Epithelial cell of esophagus (primary cell): ENCODE results near the gene B4GALNT3.

Experiments used
- DNase-seq: peaks from one replicate; pipeline ENCODE4 v3.0.0; 2010; ENCODE audit warnings: low read depth
- H3K4me3 ChIP-seq: 2 replicates; pipeline ENCODE4 v1.5.1; 2011; ENCODE audit warnings: mild to moderate bottlenecking, low read length, control low read depth
- CTCF ChIP-seq: IDR thresholded peaks from 2 replicates; pipeline ENCODE4 v1.5.1; 2011; ENCODE audit warnings: low read depth, mild to moderate bottlenecking, low read length, control low read depth, inconsistent platforms; ENCODE audit not compliant: insufficient read depth; ENCODE audit errors: missing control alignments

B4GALNT3 gene

GRCh38 chr12:480831-481816 is 21.4 kb downstream of the B4GALNT3 start:
- DNase-seq: no peak
- no peak for TF ChIP-seq CTCF
- no peak overlapping the region for H3K4me3 ChIP-seq

GRCh38 chr12:482061-482460 is 22.3 kb downstream of the B4GALNT3 start:
- DNase-seq: no peak
- TF ChIP-seq CTCF: no peak
- H3K4me3 ChIP-seq: no peak overlapping the region

- no peak for DNase-seq
- no peak for TF ChIP-seq CTCF
These were observed 24.4 kb downstream of the B4GALNT3 start for GRCh38 chr12:484096-484495.

GRCh38 chr12:490260-490659 is 30.5 kb downstream of the B4GALNT3 start:
- no peak for TF ChIP-seq CTCF
- DNase-seq: no peak
- no peak overlapping the region for H3K4me3 ChIP-seq

More at GRCh38 chr12:484096-484495, 24.4 kb downstream of the B4GALNT3 start:
- no peak overlapping the region for H3K4me3 ChIP-seq

GRCh38 chr12:495466-495865 is 35.7 kb downstream of the B4GALNT3 start:
- no peak for TF ChIP-seq CTCF

GRCh38 chr12:496736-497135 is 37.0 kb downstream of the B4GALNT3 start:
- DNase-seq: no peak
- no peak for TF ChIP-seq CTCF
- H3K4me3 ChIP-seq: no peak overlapping the region

More at GRCh38 chr12:495466-495865, 35.7 kb downstream of the B4GALNT3 start:
- no peak for DNase-seq
- no peak overlapping the region for H3K4me3 ChIP-seq
